C4-2B (cell line): ENCODE data around the gene PIP5K1C.

ENCODE experiments used
- ZFX ChIP-seq: fragments of 450-650 bp; IDR thresholded peaks from 2 replicates; pipeline ENCODE4 v1.6.1; 2017
- TF ChIP-seq, protein P1 (sequence below): fragments of 450-650 bp; conservative IDR thresholded peaks from 2 replicates; pipeline ENCODE4 v1.5.1; 2017; ENCODE audit warnings: mild to moderate bottlenecking

GRCh38 chr19:3691726-3692125 lies 8.5 kb downstream of the PIP5K1C start:
- TF ChIP-seq, protein P1, sequence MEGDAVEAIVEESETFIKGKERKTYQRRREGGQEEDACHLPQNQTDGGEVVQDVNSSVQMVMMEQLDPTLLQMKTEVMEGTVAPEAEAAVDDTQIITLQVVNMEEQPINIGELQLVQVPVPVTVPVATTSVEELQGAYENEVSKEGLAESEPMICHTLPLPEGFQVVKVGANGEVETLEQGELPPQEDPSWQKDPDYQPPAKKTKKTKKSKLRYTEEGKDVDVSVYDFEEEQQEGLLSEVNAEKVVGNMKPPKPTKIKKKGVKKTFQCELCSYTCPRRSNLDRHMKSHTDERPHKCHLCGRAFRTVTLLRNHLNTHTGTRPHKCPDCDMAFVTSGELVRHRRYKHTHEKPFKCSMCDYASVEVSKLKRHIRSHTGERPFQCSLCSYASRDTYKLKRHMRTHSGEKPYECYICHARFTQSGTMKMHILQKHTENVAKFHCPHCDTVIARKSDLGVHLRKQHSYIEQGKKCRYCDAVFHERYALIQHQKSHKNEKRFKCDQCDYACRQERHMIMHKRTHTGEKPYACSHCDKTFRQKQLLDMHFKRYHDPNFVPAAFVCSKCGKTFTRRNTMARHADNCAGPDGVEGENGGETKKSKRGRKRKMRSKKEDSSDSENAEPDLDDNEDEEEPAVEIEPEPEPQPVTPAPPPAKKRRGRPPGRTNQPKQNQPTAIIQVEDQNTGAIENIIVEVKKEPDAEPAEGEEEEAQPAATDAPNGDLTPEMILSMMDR: no peak
- TF ChIP-seq ZFX: no peak
